GM13977 (cell line): ENCODE measurements around the gene RAB3GAP2.
"Not testable (repeated sequence)": the region's sequence is repeated elsewhere in the genome, so short reads cannot be mapped to it uniquely, and the experiment has no call there.

ENCODE experiments used
- DNase-seq: peaks from one replicate; pipeline ENCODE4 v3.0.0; 2012; ENCODE audit warnings: low spot score
- CTCF ChIP-seq: IDR thresholded peaks from 2 replicates; pipeline ENCODE4 v1.5.1; 2012; ENCODE audit warnings: mild to moderate bottlenecking, control low read depth; ENCODE audit not compliant: insufficient read depth; ENCODE audit errors: extremely low read depth, missing control alignments
- in situ Hi-C: fragments of 300-500 bp; cut with MboI; formaldehyde crosslinking; loops from one replicate; pipeline ENCODE4 v1.12.0; 2022; ENCODE audit warnings: low sequenced_read_pairs, low pct_unique_long_range_greater_than_20kb, mixed read lengths, inconsistent platforms; ENCODE audit not compliant: unreplicated experiment

Gene RAB3GAP2

GRCh38 chr1:220275430-220275829, 3.2 kb upstream of the RAB3GAP2 start:
- in situ Hi-C loops = loop anchor here (25.0 kb wide), 1 partner anchor 462 kb away; the partner anchor contains the start of gene MTARC2
- no peak for DNase-seq
- no peak for TF ChIP-seq CTCF

GRCh38 chr1:220274251-220274855, 2.1 kb upstream of the RAB3GAP2 start:
- DNase-seq = no peak

GRCh38 chr1:220272841-220273090, 513 bp upstream of the RAB3GAP2 start:
- in situ Hi-C loops = no loop called here
- DNase-seq = no peak
- no peak for TF ChIP-seq CTCF

More at GRCh38 chr1:220274251-220274855, 2.1 kb upstream of the RAB3GAP2 start:
- no peak for TF ChIP-seq CTCF
- in situ Hi-C loops = no loop called here

- peak; percentile 12 for DNase-seq
- no peak for TF ChIP-seq CTCF
- in situ Hi-C loops = no loop called here
Measured at GRCh38 chr1:220271706-220272046, 577 bp downstream of the RAB3GAP2 start.

- TF ChIP-seq CTCF = no peak
- no peak for DNase-seq
- in situ Hi-C loops = no loop called here
Measured at GRCh38 chr1:220269036-220269435, 3.2 kb downstream of the RAB3GAP2 start.

- DNase-seq = no peak
- no peak for TF ChIP-seq CTCF
- in situ Hi-C loops = no loop called here
Measured at GRCh38 chr1:220267630-220268029, 4.6 kb downstream of the RAB3GAP2 start.

GRCh38 chr1:220260228-220260627, 12.0 kb downstream of the RAB3GAP2 start:
- DNase-seq, in situ Hi-C loops: not testable (repeated sequence)

GRCh38 chr1:220259756-220260155, 12.5 kb downstream of the RAB3GAP2 start:
- DNase-seq, in situ Hi-C loops: not testable (repeated sequence)

- DNase-seq, in situ Hi-C loops: not testable (repeated sequence)
Measured at GRCh38 chr1:220256194-220256593, 16.1 kb downstream of the RAB3GAP2 start.
